Stimulated activated CD8-positive, alpha-beta memory T cell treated with anti-CD3 and anti-CD28 coated beads, Interleukin-12 subunit alpha, Interleukin-12 subunit beta, amount 100 ng/mL, for 24 hours (primary cell): ENCODE results near the gene SERPINA10.

Source experiments
- DNase-seq: peaks from one replicate; pipeline ENCODE4 v3.0.0-alpha.2; 2020; ENCODE audit errors: extremely low read depth

SERPINA10 gene, protein sequence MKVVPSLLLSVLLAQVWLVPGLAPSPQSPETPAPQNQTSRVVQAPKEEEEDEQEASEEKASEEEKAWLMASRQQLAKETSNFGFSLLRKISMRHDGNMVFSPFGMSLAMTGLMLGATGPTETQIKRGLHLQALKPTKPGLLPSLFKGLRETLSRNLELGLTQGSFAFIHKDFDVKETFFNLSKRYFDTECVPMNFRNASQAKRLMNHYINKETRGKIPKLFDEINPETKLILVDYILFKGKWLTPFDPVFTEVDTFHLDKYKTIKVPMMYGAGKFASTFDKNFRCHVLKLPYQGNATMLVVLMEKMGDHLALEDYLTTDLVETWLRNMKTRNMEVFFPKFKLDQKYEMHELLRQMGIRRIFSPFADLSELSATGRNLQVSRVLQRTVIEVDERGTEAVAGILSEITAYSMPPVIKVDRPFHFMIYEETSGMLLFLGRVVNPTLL

DNA sequence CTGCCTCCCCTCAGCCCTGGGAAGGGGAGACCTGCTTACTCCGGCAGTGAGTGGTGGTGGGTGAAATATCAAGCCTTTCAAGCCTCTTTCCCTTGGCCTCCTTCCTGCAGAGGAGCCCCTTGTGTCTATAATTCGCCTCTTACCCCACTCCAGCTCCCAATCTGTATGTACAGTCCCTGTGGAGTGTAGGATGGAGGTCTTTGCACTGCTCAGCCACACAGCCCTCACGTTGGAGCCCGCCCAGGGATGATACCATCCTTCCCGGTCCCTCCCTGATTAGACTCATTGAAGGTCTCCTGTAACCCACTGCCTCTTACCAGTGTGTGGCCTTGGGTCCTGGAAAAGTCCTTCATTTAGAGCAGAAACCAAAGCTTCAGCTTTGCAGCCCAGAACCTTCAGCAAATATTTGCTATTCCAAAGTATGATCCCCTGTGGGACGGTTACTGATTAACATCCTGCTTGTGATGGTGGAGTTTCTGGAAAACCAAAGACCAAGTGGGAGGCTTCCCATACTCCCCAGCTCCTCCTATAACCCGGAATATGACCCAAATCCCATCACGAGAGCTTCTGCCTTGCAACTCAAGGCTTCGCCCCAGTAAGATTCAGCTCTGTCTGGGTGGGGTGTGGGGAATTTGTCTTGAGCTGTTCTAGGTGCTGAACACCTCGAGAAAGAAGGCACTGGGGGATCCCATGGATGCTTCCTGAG lies at the start of gene SERPINA10:
TSS of gene SERPINA10 (minus strand) at position 397 of the 706 bp plus-strand sequence. CDS start 2,675 bp downstream, outside the sequence.
- no peak for DNase-seq

- no peak for DNase-seq
Measured at GRCh38 chr14:94342334-94342934, 49.4 kb upstream of the SERPINA10 start.

- DNase-seq: no peak
Measured at GRCh38 chr14:94341656-94342333, 48.7 kb upstream of the SERPINA10 start.

- DNase-seq: no peak
Measured at GRCh38 chr14:94340533-94340932, 47.5 kb upstream of the SERPINA10 start.

- DNase-seq: no peak
Measured at GRCh38 chr14:94338023-94338422, 45.0 kb upstream of the SERPINA10 start.

DNA sequence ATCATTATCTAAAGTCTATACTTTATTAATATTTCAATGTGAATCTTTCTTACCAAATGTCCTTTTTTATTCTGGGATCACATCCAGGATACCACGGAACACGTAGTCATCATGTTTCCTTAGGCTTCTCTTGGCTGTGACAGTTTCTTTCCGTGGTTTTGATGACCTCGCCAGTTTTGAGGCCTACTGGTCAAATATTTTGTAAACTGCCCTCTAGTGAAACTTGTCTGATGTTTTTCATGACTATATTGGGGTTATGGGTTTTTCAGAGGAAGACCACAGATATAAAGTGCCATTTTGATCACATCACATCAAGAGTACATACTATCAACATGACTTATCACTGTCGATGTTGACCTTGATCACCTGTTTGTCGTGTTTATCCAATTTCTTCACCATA lies 44.2 kb upstream of the SERPINA10 start:
- no peak for DNase-seq

DNA sequence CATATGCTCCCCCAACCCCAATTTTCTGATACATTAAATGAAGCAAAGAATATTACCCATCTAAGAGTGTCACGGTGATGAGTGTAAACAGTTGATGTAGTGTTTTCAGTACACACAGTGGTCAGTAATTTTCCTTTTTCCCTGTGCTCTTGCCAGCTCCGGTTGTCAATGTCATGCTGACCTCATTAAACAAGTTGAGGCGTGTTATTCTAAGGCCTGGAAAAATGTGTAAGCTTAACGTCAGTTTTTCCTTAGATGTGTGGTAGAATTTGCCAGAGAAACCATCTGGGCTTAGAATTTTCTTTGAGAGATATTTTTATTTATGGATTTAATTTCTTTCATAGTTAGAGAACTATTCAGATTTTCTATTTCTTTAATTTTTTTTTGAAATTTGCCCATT lies 41.8 kb upstream of the SERPINA10 start:
- DNase-seq: no peak

DNA sequence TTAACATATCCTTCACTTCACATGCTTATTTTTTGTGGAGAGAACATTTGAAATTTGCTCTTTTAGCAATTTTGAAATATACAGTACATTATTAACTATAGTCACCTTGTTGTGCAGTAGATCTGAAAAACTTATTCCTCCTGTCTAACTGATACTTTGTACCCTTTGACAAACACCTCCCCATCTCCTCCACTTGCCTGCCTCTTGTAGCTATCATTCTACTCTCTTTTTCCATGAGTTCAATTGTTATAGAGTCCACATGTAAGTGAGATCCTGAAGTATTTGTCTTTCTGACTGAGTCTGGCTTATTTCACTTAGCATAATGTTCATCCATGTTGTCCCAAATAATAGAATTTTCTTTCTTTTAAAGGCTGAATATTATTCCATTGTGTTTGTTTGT lies 39.5 kb upstream of the SERPINA10 start:
- DNase-seq: no peak

DNA sequence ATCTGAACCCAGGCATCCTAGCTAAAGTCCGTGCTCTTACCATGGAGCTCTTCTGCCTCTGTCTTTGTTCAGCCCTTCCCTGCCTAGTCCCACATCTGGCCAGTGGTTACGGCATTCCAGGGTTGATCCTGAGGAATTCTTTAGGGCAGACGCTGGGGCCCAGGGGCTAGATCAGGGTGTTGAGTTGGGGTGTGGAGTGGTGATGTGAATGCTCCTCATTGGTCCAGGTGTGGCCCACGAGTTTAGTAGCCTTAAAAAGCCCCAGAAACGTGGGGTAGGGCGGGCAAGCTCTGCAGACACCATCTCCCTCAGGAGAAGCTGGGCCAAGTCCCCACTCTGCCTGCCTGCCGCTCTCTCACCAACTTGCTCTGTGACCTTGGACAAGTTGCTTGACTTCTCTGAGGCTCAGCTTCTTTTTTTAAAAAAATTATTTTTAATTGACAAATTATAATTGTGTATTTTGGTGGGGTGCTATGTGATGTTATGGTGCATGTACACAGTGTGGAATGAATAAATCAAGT lies 39.1 kb upstream of the SERPINA10 start:
- DNase-seq: no peak

- DNase-seq: no peak
Measured at GRCh38 chr14:94331462-94331861, 38.4 kb upstream of the SERPINA10 start.

DNA sequence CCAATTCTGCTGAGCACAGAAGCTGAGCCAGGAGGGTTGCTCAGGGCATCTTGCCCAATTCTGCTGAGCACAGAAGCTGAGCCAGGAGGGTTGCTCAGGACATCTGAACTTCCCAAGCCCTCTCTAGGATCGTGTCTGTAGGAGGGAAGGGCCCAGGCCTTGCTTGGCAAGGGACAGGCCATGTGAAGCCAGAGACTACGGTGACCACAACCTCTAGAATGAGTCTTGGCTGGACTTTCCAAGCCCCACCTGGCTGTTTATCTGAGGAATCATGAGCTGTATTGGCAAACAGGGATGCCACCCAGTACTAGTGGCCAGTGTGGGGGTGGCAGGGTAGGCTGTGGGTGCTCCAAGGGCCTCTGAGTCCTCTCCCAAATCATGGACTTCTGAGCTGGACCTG lies 37.8 kb upstream of the SERPINA10 start:
- DNase-seq: no peak

GRCh38 chr14:94330432-94330831 lies 37.4 kb upstream of the SERPINA10 start:
- DNase-seq: no peak

- DNase-seq: no peak
Measured at GRCh38 chr14:94329857-94330256, 36.8 kb upstream of the SERPINA10 start.

GRCh38 chr14:94328196-94328595 lies 35.1 kb upstream of the SERPINA10 start:
- no peak for DNase-seq

DNA sequence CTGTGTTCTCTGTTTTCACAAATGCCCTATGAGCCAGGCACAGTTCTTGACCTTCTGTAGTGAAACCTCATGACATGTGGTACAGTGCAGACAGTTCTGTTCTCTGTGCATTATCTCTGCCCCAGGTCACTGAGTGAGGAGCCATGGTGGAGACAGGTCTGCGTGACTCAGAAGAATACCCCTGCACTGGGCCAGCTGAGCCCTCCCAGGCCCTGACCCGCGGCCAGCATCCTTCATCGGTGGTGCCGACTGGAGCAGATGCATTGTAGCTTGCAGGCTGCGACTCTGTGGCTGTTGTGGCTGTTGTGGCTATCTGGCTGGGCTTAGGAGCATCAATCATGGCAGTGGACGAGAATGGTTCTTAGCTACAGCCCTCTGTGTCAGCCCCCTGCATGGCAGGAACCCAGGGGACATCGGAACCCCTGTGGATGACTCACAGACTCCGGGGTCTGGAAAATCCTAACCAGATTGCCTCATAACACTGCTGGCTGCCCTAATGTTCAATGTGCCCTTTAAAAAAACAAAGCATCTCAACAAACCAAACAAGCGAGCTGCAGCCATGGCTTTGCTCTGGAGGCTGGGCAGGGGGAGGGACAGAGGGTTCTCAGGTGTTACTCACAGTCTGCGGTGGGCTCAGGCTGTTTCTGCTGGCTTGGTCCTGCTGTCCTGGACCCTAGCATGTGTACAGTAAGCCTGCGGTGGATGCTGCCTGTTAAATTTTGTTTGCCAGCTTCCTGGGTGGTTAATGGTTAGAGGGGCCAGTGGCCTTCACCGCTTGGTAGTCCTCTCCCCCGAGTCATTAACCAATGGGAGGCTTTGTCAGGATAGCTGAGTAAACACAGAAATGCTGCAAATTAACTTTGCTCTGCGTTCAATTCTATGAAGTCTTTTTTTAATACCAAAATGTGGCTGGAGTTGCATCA lies 29.8 kb upstream of the SERPINA10 start, which contains the start of gene SERPINA6:
TSS of gene SERPINA6 (minus strand) at position 689 of the 923 bp plus-strand sequence. CDS start 8,688 bp downstream, outside the sequence.
- no peak for DNase-seq

DNA sequence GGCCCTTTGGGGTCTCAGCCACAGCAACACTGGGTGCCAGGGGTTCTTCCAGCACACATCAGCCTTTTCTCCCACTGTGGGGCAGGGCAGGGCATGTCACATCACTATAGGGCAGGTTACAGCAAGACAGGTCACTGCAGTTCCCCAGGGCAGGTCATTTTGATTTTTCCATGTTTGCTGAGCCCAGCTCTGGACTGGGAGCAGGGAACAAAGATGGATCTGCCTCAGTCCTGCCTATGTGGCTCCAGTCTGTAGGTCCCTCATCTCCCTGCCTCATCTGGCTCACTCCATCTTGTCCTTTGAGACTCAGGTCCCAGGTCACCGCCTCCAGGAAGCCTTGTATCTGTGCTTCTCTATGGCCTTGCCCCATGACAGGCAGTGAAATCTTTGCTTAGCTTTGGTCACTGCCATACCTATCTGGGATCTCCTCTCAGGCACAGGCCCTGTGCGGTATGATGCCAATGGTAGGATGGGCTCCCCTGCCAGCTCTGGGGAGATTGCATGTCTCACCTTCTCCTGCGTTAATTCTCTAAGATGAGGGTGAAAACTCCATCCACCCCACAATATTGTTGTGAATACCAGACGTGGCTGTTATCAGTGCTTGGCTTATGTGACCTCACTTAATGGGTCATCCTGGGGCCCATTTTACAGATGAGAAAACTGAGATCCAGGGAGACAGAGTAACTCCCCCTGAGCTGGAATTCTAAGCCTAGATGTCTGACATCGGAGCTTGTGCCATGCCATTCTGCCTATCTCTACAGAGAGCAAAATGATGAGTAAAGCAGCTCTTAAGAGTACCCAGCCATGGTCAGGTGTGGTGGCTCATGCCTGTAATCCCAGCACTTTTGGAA lies 28.6 kb upstream of the SERPINA10 start:
- no peak for DNase-seq

GRCh38 chr14:94320243-94320642 lies 27.2 kb upstream of the SERPINA10 start:
- no peak for DNase-seq

- no peak for DNase-seq
Measured at GRCh38 chr14:94317259-94317658, 24.2 kb upstream of the SERPINA10 start.

GRCh38 chr14:94316692-94317091 lies 23.6 kb upstream of the SERPINA10 start:
- no peak for DNase-seq

GRCh38 chr14:94314890-94315289 lies 21.8 kb upstream of the SERPINA10 start:
- DNase-seq: no peak
